NCI-H1436 (cell line): Measurements from ENCODE around the gene FAM3D.
"Not testable (repeated sequence)": the region's sequence is repeated elsewhere in the genome, so short reads cannot be mapped to it uniquely, and the experiment has no call there.

Source experiments
- DNase-seq: peaks from one replicate; lab custom pipeline; 2025; lab: John Stamatoyannopoulos, UW

FAM3D gene

GRCh38 chr3:58666683-58667082, at the start of gene FAM3D:
Gene FAM3D, minus strand, starts transcription at chr3:58666774. Its CDS starts 11,211 bp downstream, at chr3:58655563.
- no peak for DNase-seq

- no peak for DNase-seq
Observed at GRCh38 chr3:58713715-58714401, 47.3 kb upstream of the FAM3D start.

- no peak for DNase-seq
Observed at GRCh38 chr3:58711871-58712270, 45.3 kb upstream of the FAM3D start.

GRCh38 chr3:58708983-58709382, 42.4 kb upstream of the FAM3D start:
- DNase-seq, result not testable (repeated sequence)

GRCh38 chr3:58708116-58708791, 41.7 kb upstream of the FAM3D start:
- DNase-seq, result no peak

- DNase-seq, result no peak
Observed at GRCh38 chr3:58707390-58707930, 40.9 kb upstream of the FAM3D start.

GRCh38 chr3:58706395-58707167, 40.0 kb upstream of the FAM3D start:
- no peak for DNase-seq

GRCh38 chr3:58704745-58705144, 38.2 kb upstream of the FAM3D start:
- no peak for DNase-seq

- not testable (repeated sequence) for DNase-seq
Observed at GRCh38 chr3:58704304-58704703, 37.7 kb upstream of the FAM3D start.

GRCh38 chr3:58698246-58698645, 31.7 kb upstream of the FAM3D start:
- DNase-seq, result no peak

GRCh38 chr3:58697561-58697960, 31.0 kb upstream of the FAM3D start:
- no peak for DNase-seq

GRCh38 chr3:58696813-58697212, 30.2 kb upstream of the FAM3D start:
- not testable (repeated sequence) for DNase-seq

- no peak for DNase-seq
Observed at GRCh38 chr3:58696093-58696492, 29.5 kb upstream of the FAM3D start.

GRCh38 chr3:58695284-58695683, 28.7 kb upstream of the FAM3D start:
- not testable (repeated sequence) for DNase-seq

- no peak for DNase-seq
Observed at GRCh38 chr3:58693940-58694850, 27.6 kb upstream of the FAM3D start.

- DNase-seq, result no peak
Observed at GRCh38 chr3:58692484-58692883, 25.9 kb upstream of the FAM3D start.

- DNase-seq, result no peak
Observed at GRCh38 chr3:58691997-58692396, 25.4 kb upstream of the FAM3D start.

- no peak for DNase-seq
Observed at GRCh38 chr3:58690490-58690889, 23.9 kb upstream of the FAM3D start.

GRCh38 chr3:58688574-58688973, 22.0 kb upstream of the FAM3D start:
- DNase-seq, result no peak

- DNase-seq, result no peak
Observed at GRCh38 chr3:58686847-58687246, 20.3 kb upstream of the FAM3D start.

GRCh38 chr3:58685641-58686040, 19.1 kb upstream of the FAM3D start:
- DNase-seq, result no peak

- DNase-seq, result no peak
Observed at GRCh38 chr3:58683466-58683865, 16.9 kb upstream of the FAM3D start.
